Activated CD4-positive, alpha-beta T cell treated with anti-CD3 and anti-CD28 coated beads, Interleukin-2, amount 50 U/mL, for 4 hours (primary cell): ENCODE measurements around the gene KCNQ1.

ENCODE experiments used
- DNase-seq, 2 experiments: peaks; one replicate each; pipeline ENCODE4 v3.0.0-alpha.2; 2020

The KCNQ1 gene

DNA sequence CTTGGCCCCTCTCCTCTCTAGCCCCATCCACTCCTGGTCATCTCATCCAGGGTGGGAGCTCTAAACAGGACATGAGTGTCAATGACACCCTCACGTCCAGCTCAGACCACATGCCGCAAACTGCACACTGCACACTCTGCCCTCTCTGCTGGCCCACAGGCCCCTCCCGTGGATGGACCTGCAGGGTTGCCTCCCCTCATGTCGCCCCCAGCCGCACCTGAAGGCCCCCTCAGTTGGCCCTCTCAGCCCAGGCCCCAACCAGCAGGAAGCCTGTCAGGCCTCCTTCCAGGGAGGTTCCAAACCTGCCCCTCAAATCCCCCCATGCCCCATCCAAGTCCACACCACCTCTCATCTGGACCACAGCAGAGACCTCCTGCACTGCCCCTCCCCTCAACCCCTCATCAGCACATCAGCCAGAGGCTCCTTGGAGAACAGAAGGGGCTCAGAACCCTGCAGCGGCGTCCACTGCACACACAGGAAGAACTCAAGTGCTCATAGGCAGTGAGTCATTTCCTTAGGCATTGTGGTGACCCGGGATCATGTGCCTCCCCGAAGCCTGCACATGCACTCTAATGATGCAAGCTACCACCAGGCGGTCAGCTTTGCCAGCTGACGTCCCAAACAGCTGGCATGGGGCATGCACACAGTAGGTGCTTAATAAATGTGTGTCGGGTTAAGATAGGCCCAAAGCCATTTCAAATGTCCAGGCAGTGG lies 453.7 kb downstream of the KCNQ1 start:
- peak in 1 of 2 experiments; percentile 34 for DNase-seq
